Right lung (tissue), 5 donors: ENCODE results near the gene PDE4D. TPM values are rescaled to one million over a fixed set of nuclear protein-coding genes. Genes with fewer than 3 reads are reported as not detected.
"Not testable (repeated sequence)": the region's sequence is repeated elsewhere in the genome, so short reads cannot be mapped to it uniquely, and the experiment has no call there.

ENCODE experiments used
- DNase-seq, 2 donors: peaks; one replicate each; pipeline ENCODE4 v3.0.0-alpha.2; 2013
- polyA plus RNA-seq, 5 donors: library from polyadenylated mRNA; unstranded; fragments of 120-200 nt; gene quantifications; one replicate each; pipeline versions ENCODE4 v1.2.1 to v1.2.3, GENCODE V29; 2013; ENCODE audit warnings: inconsistent platforms in 1 of 5, low replicate concordance in 1 of 5; ENCODE audit not compliant: insufficient read length in 5 of 5, insufficient read depth in 1 of 5

The PDE4D gene
- polyA plus RNA-seq, 5 donors = 14.6 to 27.4 (median 22.0) TPM

DNA sequence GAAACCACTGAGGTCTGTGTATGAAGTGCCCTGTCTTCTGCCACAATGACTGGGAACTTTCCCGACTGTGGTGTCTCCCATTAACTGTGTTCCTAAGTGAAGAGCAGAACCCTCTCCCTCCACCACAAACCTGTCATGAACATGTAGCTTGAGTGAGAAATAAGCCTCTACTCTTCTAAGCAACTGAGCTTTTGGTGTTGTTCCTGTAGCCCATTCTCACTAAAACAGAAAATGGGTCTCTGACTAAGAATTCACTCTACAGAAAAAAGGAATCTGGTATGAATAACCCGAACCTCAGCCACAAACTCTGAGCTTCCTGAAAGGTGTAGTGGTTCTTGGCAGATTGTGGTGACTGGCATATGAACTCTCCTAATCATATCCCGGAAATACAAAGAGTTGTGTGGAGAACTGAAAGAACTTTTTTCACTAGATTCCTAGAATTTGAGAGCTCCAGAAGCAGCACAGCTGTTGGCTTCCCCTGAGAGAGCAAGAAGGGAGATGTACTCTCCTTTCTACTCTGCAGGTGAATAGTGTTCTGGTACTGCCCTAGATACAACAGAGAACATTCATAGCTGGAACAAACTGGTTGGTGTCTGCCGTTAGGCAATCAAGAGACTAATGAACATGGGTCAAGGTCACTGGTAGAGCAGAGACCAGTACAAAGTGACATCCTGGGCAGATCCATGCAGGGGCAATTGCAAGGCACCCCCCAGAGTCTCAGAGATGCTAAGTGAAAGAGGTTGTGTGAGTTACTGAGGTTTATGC is 283.8 kb downstream of the PDE4D start:
- no peak for DNase-seq

DNA sequence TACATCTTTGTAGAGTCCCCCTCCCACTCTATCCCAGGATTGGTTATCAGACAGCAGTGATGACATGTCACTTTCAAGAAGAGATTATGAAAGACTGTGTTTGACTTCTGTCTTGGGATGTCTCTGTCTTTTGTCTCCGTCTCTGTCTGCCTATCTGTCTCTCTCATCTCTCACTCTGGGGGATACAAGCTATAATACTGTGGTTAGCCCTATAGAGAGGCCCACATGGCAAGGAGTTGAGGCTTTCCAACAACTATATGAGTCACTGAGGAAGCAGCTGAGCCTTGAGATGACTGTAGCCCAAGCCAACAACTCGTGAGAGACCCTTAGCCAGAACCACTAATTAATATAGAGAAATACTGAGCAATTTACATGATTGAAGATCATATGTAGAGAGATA is 284.8 kb downstream of the PDE4D start:
- DNase-seq = no peak

GRCh38 chr5:59607138-59607765 is 286.3 kb downstream of the PDE4D start:
- DNase-seq = no peak

- DNase-seq = no peak
These were observed 287.6 kb downstream of the PDE4D start for GRCh38 chr5:59605915-59606314.

DNA sequence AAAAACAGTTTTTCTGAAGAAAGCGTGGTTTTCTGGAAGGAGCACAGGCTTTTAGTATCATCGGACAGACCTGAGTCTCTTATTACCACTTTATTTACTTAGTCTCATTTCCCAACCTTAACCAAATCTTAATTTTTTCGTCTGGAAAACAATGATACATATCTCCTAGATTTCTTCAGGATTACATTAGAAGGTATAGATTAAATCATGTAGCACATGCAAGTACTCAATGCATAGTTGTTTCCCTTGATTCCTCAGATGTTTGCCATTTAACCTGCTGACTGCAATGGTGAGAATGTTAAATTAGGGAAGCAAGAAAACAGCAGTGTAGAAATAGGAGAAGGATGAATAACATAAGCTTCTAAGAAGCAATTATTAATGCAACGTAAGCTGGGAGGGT is 289.4 kb downstream of the PDE4D start:
- no peak for DNase-seq

- DNase-seq = no peak
These were observed 292.5 kb downstream of the PDE4D start for GRCh38 chr5:59600998-59601397.

DNA sequence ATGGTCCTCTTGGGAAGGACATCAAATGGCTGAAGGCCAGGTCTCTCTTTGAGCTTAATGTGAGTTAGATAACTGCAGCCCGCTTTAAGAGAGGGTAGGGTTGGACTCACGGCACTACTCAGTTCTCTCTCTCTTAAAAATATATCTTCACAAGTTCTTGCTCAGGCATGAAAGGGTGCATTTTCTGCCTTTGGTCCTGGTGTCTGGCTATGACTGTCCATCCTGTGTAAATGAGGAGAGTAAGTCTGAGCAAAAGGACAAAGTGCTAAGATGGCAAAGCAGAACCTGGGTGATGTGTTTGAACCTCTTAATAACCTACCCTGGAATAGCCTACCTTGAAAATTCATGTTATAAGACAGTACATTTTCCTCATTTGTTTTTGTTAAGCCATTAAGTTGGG is 293.4 kb downstream of the PDE4D start:
- no peak for DNase-seq

DNA sequence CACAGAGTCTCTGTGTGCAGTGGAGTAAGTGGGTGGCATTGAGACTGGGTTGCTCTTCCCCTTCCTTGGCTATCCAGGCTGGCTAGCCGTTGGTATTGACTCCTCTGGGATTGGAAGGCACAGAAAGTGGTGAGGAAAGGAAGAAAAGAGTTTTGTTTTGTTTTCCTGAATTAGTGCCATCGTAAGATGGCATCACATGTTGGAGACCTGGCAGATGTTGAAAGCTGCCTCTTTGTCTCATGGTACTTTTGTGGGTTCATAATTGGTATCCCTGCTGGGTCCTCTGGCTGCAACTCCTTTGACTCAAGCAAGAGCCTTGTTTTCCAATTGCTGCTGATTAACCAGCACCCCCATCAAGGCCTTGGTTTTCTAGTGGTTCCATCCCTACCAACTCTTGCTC is 293.8 kb downstream of the PDE4D start:
- no peak for DNase-seq

DNA sequence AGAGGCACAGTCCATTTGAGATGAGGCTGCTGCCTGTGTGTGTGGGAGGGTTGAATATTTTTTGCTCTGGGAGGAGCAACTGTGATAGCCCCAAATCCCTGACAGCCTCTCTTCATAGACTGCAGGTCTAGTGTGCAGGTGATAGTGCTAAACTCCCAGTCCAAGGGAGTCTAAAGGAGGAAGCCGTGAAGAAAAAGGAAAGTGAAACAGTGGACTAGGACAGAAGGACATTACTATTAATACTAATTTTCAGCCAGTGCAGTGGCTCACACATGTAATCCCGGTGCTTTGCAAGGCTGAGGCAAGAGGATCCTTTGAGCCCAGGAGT is 295.0 kb downstream of the PDE4D start:
- DNase-seq = no peak

- no peak for DNase-seq
These were observed 295.6 kb downstream of the PDE4D start for GRCh38 chr5:59597690-59598546.

- DNase-seq = no peak
These were observed 296.8 kb downstream of the PDE4D start for GRCh38 chr5:59596586-59597350.

DNA sequence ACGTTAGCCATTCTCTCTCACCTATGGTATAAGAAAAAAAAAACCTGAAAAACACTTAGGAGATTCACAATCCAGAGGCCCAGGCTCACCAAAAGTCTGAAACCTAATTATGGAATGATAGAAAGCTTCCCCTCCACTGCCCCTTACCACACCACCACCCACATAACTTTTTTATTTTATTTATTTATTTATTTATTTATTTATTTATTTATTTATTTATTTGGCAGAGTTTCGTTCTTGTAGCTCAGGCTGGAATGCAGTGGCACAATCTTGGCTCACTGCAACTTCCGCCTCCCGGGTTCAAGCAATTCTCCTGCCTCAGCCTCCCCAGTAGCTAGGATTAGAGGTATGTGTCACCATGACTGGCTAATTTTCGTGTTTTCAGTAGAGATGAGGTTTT is 299.4 kb downstream of the PDE4D start:
- not testable (repeated sequence) for DNase-seq

- DNase-seq = no peak
These were observed 300.0 kb downstream of the PDE4D start for GRCh38 chr5:59593439-59594007.

- peak in 1 of 2 donors; percentile 47 for DNase-seq
These were observed 301.4 kb downstream of the PDE4D start for GRCh38 chr5:59592101-59592500.

- no peak for DNase-seq
These were observed 302.4 kb downstream of the PDE4D start for GRCh38 chr5:59591162-59591561.

- DNase-seq = no peak
These were observed 304.6 kb downstream of the PDE4D start for GRCh38 chr5:59588922-59589321.

- peak; percentile 62 to 70 for DNase-seq
These were observed 305.8 kb downstream of the PDE4D start for GRCh38 chr5:59587489-59588337.

DNA sequence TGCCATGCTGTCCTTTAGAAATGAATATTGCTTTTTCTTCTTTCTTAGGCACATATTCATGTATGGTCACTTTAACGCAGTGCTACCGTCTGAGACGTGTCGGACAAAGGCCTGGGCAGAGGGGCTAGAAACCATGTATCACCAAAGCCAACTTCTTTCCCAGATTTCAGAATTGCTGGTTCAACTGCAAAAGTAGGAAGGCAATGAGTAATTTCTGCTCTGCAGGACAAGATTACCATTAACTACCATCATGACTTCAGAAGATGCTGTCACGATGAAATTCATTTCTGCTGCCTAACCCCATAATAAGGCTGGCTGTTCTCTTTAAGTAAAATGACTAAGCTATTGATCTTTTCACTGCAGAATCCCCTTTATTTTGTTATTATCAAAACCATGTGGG is 306.7 kb downstream of the PDE4D start:
- DNase-seq = no peak

GRCh38 chr5:59584858-59585846 is 308.4 kb downstream of the PDE4D start:
- DNase-seq = no peak
